ENCODE data around the gene ADAT2.
"Not testable (repeated sequence)": the region's sequence is repeated elsewhere in the genome, so short reads cannot be mapped to it uniquely, and the experiment has no call there.

Gene ADAT2

GRCh38 chr6:143465546-143465945 is 15.1 kb upstream of the ADAT2 start:
- CTCF ChIA-PET, result no interaction called here

GRCh38 chr6:143457563-143458359 is 7.3 kb upstream of the ADAT2 start:
- no peak for TF ChIP-seq CTCF (IDR thresholded peaks at IDR 0.05; ENCODE audit: insufficient read depth, low read length, missing control alignments)
- no peak overlapping the region for H3K4me3 ChIP-seq (ENCODE audit: low read depth, low read length)
- ChIA-PET POLR2A (no interaction called here), CTCF (interaction anchor here (1.1 to 2.4 kb wide), 2 partner anchors 56 to 765 kb away, joined by 3 to 5 read pairs; no protein-coding TSS in a partner anchor)
- DNase-seq (ENCODE audit: low read depth, low spot score), result no peak

More at GRCh38 chr6:143465546-143465945, 15.1 kb upstream of the ADAT2 start:
- POLR2A ChIA-PET, result no interaction called here
- DNase-seq (ENCODE audit: low read depth, low spot score), result no peak
- no peak for TF ChIP-seq CTCF (IDR thresholded peaks at IDR 0.05; ENCODE audit: insufficient read depth, low read length, missing control alignments)
- H3K4me3 ChIP-seq (ENCODE audit: low read depth, low read length), result no peak overlapping the region

GRCh38 chr6:143451531-143451930 is 1.0 kb upstream of the ADAT2 start:
- H3K4me3 ChIP-seq (ENCODE audit: low read depth, low read length), result peak overlapping the region; percentile 99
- DNase-seq (ENCODE audit: low read depth, low spot score), result no peak
- no peak for TF ChIP-seq CTCF (IDR thresholded peaks at IDR 0.05; ENCODE audit: insufficient read depth, low read length, missing control alignments)
- CTCF ChIA-PET, result no interaction called here
- POLR2A ChIA-PET, result no interaction called here

- DNase-seq (ENCODE audit: low read depth, low spot score), result no peak
- ChIA-PET CTCF (interaction anchor here (1.0 to 1.3 kb wide), 3 partner anchors 882 to 975 kb away, joined by 3 to 5 read pairs (median 4); no protein-coding TSS in a partner anchor), POLR2A (interaction anchor here (0.6 to 1.0 kb wide), 3 partner anchors 61 to 339 kb away, joined by 3 to 4 read pairs (median 3); partner anchors contain the start of gene FUCA2)
- H3K4me3 ChIP-seq (ENCODE audit: low read depth, low read length), result peak overlapping the region; percentile 99
- TF ChIP-seq CTCF (IDR thresholded peaks at IDR 0.05; ENCODE audit: insufficient read depth, low read length, missing control alignments), result no peak
Measured at GRCh38 chr6:143449714-143450452, 612 bp downstream of the ADAT2 start.

- ChIA-PET POLR2A (no interaction called here), CTCF (interaction anchor here (1.2 to 1.6 kb wide), 2 partner anchors 22 to 884 kb away, joined by 3 to 4 read pairs; no protein-coding TSS in a partner anchor)
- peak overlapping the region; percentile 99 for H3K4me3 ChIP-seq (ENCODE audit: low read depth, low read length)
Measured at GRCh38 chr6:143449082-143449713, 1.3 kb downstream of the ADAT2 start.

DNA sequence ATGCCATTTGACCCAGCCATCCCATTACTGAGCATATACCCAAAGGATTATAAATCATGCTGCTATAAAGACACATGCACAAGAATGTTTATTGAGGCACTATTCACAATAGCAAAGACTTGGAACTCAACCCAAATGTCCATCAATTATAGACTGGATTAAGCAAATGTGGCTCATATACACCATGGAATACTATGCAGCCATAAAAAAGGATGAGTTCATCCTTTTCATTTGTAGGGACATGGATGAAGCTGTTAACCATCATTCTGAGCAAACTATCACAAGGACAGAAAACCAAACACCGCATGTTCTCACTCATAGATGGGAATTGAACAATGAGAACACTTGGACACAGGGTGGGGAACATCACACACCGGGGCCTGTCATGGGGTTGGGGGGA is 2.6 kb downstream of the ADAT2 start:
- POLR2A ChIA-PET; H3K4me3 ChIP-seq (ENCODE audit: low read depth, low read length); DNase-seq (ENCODE audit: low read depth, low spot score): not testable (repeated sequence)
- CTCF ChIA-PET, result interaction anchor here (1.5 to 1.6 kb wide), 2 partner anchors 20 to 973 kb away, joined by 4 read pairs; no protein-coding TSS in a partner anchor

More at GRCh38 chr6:143449082-143449713, 1.3 kb downstream of the ADAT2 start:
- TF ChIP-seq CTCF (IDR thresholded peaks at IDR 0.05; ENCODE audit: insufficient read depth, low read length, missing control alignments), result no peak
- no peak for DNase-seq (ENCODE audit: low read depth, low spot score)

All from AG04449 (cell line).